KMS-11 (cell line): ENCODE data around the gene SYNJ1.

Source experiments
- H2AFZ ChIP-seq: fragments of 200-600 bp; sonication (generic); 2 replicates; pipeline ENCODE4 v1.6.1; 2016; ENCODE audit warnings: antibody characterized with exemption, mixed run types, low read depth
- H3K27ac ChIP-seq: fragments of 200-600 bp; sonication (generic); 2 replicates; pipeline ENCODE4 v1.6.1; 2016; ENCODE audit warnings: mild to moderate bottlenecking, mixed run types
- H3K27me3 ChIP-seq: fragments of 200-600 bp; sonication (generic); 2 replicates; pipeline ENCODE4 v1.6.1; 2017; ENCODE audit warnings: mild to moderate bottlenecking, low read depth, mixed run types, moderate library complexity; ENCODE audit not compliant: insufficient read depth
- H3K36me3 ChIP-seq: fragments of 200-600 bp; sonication (generic); 2 replicates; pipeline ENCODE4 v1.6.1; 2017; ENCODE audit warnings: mild to moderate bottlenecking, mixed run types; ENCODE audit not compliant: insufficient read depth
- H3K4me1 ChIP-seq: fragments of 200-600 bp; sonication (generic); 2 replicates; pipeline ENCODE4 v1.6.1; 2016; ENCODE audit warnings: mild to moderate bottlenecking, low read depth, mixed run types; ENCODE audit not compliant: poor library complexity, severe bottlenecking
- H3K4me2 ChIP-seq: fragments of 200-600 bp; sonication (generic); 2 replicates; pipeline ENCODE4 v1.7.0; 2016; ENCODE audit warnings: mild to moderate bottlenecking, mixed run types
- H3K4me3 ChIP-seq: fragments of 200-600 bp; sonication (generic); IDR thresholded peaks from 2 replicates; pipeline ENCODE4 v1.6.1; 2017; ENCODE audit warnings: low read depth, low read length, mixed read lengths; ENCODE audit not compliant: insufficient read depth
- H3K79me2 ChIP-seq: fragments of 200-600 bp; sonication (generic); 2 replicates; pipeline ENCODE4 v1.6.1; 2016; ENCODE audit warnings: low read depth, mixed run types; ENCODE audit not compliant: insufficient read depth
- H3K9ac ChIP-seq: fragments of 200-600 bp; sonication (generic); 2 replicates; pipeline ENCODE4 v1.6.1; 2016; ENCODE audit warnings: mild to moderate bottlenecking, mixed run types
- H4K20me1 ChIP-seq: fragments of 200-600 bp; sonication (generic); 2 replicates; pipeline ENCODE4 v1.6.1; 2016; ENCODE audit warnings: mild to moderate bottlenecking, mixed run types; ENCODE audit not compliant: insufficient read depth
- TF ChIP-seq, protein P1 (sequence below): fragments of 200-600 bp; sonication (generic); conservative IDR thresholded peaks from 2 replicates; pipeline ENCODE4 v1.6.1; 2017; ENCODE audit warnings: low read depth, mild to moderate bottlenecking, antibody characterized with exemption, low read length, moderate library complexity, mixed read lengths

The SYNJ1 gene

DNA sequence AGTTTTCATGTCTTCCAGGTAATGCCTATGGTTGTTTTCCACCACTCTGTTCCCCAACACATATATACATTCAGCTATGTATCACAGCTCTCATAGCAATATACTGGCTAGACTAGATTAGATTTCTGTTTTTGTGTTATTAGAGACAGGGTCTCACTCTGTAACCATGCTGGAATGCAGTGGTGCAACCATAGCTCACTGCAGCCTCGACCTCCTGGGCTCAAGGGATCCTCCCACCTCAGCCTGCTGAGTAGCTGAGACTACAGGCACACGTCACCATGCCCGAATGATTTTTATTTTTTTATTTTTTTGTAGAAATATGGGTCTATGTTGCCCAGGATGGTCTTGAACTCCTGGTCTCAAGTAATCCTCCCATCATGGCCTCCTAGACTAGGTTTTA lies 37.7 kb downstream of the SYNJ1 start:
- no peaks in the 10 kb centered on the region for H3K79me2 ChIP-seq
- no peaks in the 10 kb centered on the region; the same call in 1 of the 2 replicates for H4K20me1 ChIP-seq
- no peak overlapping the region for H3K4me3 ChIP-seq
- no peaks in the 10 kb centered on the region for H3K36me3 ChIP-seq
- no peak overlapping the region for H3K9ac ChIP-seq
- no peak overlapping the region for H2AFZ ChIP-seq
- no peak overlapping the region for H3K4me2 ChIP-seq
- H3K27me3 ChIP-seq = no peaks in the 10 kb centered on the region
- no peak overlapping the region for H3K27ac ChIP-seq
- no peaks in the 10 kb centered on the region for H3K4me1 ChIP-seq
- TF ChIP-seq, protein P1, sequence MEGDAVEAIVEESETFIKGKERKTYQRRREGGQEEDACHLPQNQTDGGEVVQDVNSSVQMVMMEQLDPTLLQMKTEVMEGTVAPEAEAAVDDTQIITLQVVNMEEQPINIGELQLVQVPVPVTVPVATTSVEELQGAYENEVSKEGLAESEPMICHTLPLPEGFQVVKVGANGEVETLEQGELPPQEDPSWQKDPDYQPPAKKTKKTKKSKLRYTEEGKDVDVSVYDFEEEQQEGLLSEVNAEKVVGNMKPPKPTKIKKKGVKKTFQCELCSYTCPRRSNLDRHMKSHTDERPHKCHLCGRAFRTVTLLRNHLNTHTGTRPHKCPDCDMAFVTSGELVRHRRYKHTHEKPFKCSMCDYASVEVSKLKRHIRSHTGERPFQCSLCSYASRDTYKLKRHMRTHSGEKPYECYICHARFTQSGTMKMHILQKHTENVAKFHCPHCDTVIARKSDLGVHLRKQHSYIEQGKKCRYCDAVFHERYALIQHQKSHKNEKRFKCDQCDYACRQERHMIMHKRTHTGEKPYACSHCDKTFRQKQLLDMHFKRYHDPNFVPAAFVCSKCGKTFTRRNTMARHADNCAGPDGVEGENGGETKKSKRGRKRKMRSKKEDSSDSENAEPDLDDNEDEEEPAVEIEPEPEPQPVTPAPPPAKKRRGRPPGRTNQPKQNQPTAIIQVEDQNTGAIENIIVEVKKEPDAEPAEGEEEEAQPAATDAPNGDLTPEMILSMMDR = no peak

DNA sequence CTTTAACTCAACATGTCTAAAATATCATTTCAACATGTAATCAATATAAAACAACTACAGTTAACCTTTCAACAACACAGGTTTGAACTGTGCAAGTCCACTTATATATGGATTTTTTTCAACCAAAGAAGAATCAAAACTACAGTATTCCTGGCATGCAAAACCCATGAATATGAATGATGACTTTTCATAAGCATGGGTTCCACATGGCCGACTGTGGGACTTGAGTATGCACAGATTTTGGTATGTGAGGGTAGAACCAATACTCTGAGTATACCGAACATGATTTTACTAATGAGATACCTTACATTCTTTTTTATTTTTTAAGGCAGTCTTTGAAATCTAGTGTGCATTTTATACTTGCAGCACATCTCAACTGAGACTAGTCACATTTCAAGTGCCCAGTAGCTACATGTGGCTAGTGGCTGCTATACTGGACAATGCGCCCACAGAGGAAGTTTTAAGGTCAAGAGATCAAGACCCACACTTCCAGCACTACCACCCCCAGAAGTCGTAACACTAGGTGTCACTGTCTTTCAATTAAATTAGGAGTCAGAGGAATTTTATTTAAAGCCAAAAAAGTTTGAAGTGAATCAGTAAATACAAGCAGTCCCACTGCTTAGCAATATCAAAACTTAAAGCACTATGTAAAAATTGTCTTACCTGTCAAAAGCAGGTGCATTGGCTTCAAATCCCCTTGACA lies 40.0 kb downstream of the SYNJ1 start:
- Histone ChIP-seq H3K36me3 (no peaks in the 10 kb centered on the region), H4K20me1 (no peaks in the 10 kb centered on the region; the same call in 1 of the 2 replicates), H3K9ac (no peak overlapping the region), H3K79me2 (no peaks in the 10 kb centered on the region), H3K27ac (no peak overlapping the region), H3K4me3 (no peak overlapping the region), H3K4me2 (no peak overlapping the region), H3K4me1 (no peaks in the 10 kb centered on the region), H3K27me3 (no peaks in the 10 kb centered on the region), H2AFZ (no peak overlapping the region)
- TF ChIP-seq, protein P1 = no peak; the same call in 1 of the 2 replicates

DNA sequence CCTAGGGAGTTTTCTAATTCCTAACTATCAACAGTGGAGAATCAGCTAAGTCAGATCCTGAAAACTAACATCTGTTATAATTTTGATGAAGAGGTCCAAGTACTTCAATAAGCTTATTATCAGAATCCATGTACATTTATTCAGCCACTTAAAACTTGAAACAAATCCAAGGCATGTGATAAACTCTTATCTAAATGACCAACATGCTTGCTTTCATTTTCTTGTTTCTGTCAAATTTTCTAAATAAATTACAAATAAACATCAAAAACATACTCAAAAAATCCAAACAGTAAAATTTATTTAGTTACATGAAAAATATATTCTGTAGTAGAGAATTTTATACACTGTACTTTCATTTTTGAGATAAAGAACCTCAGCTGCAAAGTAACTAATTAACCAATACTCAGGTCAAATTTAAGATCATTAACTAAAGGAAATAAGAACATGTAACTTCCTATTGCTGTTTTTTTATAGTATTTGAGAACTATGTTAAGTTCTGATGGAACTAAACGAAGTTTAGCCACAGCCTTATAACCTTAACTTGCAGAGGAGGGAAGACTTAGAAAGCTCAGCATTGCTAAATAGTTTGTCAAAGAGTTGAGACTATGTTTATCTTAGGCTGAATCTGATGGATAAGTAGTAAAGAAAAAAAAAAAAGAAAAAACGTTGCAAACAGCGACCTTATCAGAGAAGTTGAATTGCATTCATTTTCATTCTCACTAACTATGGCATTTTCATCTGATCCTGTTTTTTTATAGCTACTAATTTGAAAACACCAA lies 44.9 kb downstream of the SYNJ1 start:
- Histone ChIP-seq H3K27me3 (no peaks in the 10 kb centered on the region), H3K4me2 (no peak overlapping the region), H3K4me1 (no peaks in the 10 kb centered on the region), H4K20me1 (no peaks in the 10 kb centered on the region), H3K4me3 (no peak overlapping the region), H3K79me2 (no peaks in the 10 kb centered on the region), H3K36me3 (no peaks in the 10 kb centered on the region), H2AFZ (no peak overlapping the region), H3K27ac (no peak overlapping the region), H3K9ac (no peak overlapping the region)
- TF ChIP-seq, protein P1 = no peak

DNA sequence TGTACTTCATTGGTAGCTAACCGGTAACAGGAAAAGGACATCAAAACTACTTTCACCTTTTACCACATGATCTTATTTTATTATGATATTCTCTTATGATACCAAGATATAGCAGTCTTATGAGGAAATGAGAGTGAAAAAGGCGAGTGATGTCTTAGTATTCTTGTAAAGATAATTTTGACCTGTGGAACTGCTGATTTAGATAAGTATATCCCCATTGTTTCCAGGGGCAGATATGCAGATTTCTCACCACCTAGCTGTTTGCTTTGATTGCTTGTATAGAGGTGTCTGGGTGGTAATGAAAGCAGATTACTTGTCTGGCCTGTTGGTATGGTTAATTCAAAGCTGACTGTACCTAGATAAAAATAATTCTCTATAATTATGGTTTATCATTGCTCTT lies 53.1 kb downstream of the SYNJ1 start:
- H3K79me2 ChIP-seq = no peaks in the 10 kb centered on the region
- no peaks in the 10 kb centered on the region for H3K36me3 ChIP-seq
- no peak overlapping the region for H3K9ac ChIP-seq
- TF ChIP-seq, protein P1 = no peak
- no peak overlapping the region for H3K27ac ChIP-seq
- no peak overlapping the region for H2AFZ ChIP-seq
- no peaks in the 10 kb centered on the region for H3K27me3 ChIP-seq
- H4K20me1 ChIP-seq = no peaks in the 10 kb centered on the region
- no peaks in the 10 kb centered on the region for H3K4me1 ChIP-seq
- no peak overlapping the region for H3K4me3 ChIP-seq
- no peak overlapping the region for H3K4me2 ChIP-seq
